IPS-18c (cell line): Measurements from ENCODE around the gene RFTN1.
A peak's percentile ranks its signal among the peaks of the same experiment; 100 is the strongest.

Source experiments
- H3K4me3 ChIP-seq: 2 replicates; pipeline ENCODE4 v1.7.0; 2013; ENCODE audit warnings: low read depth, mild to moderate bottlenecking, low read length, moderate library complexity; ENCODE audit not compliant: insufficient read depth
- H3K9me3 ChIP-seq: one replicate; pipeline ENCODE4 v1.6.1; 2013; ENCODE audit warnings: mild to moderate bottlenecking, low read length, moderate library complexity; ENCODE audit not compliant: control insufficient read depth, insufficient read depth

RFTN1 gene

GRCh38 chr3:16513141-16514020 lies at the start of gene RFTN1:
Gene RFTN1, minus strand, starts transcription at chr3:16513699. Its CDS starts 19,830 bp downstream, at chr3:16493869.
- Histone ChIP-seq H3K9me3 (no peaks in the 10 kb centered on the region), H3K4me3 (peak within 1 kb of the TSS; percentile 40)

- no peaks in the 10 kb centered on the region for H3K9me3 ChIP-seq
- no peak overlapping the region for H3K4me3 ChIP-seq
These were observed 46.3 kb upstream of the RFTN1 start for GRCh38 chr3:16559653-16560365.

GRCh38 chr3:16554126-16554525 lies 40.6 kb upstream of the RFTN1 start:
- no peaks in the 10 kb centered on the region for H3K9me3 ChIP-seq

GRCh38 chr3:16552757-16553156 lies 39.3 kb upstream of the RFTN1 start:
- Histone ChIP-seq H3K9me3 (no peaks in the 10 kb centered on the region), H3K4me3 (no peak overlapping the region)

More at GRCh38 chr3:16554126-16554525, 40.6 kb upstream of the RFTN1 start:
- no peak overlapping the region for H3K4me3 ChIP-seq

GRCh38 chr3:16551342-16551976 lies 38.0 kb upstream of the RFTN1 start:
- Histone ChIP-seq H3K9me3 (no peaks in the 10 kb centered on the region), H3K4me3 (no peak overlapping the region)

GRCh38 chr3:16550676-16551341 lies 37.3 kb upstream of the RFTN1 start:
- Histone ChIP-seq H3K4me3 (no peak overlapping the region), H3K9me3 (no peaks in the 10 kb centered on the region)

GRCh38 chr3:16550305-16550675 lies 36.8 kb upstream of the RFTN1 start:
- H3K4me3 ChIP-seq = no peak overlapping the region
- no peaks in the 10 kb centered on the region for H3K9me3 ChIP-seq

GRCh38 chr3:16548721-16549120 lies 35.2 kb upstream of the RFTN1 start:
- Histone ChIP-seq H3K9me3 (no peaks in the 10 kb centered on the region), H3K4me3 (no peak overlapping the region)

- Histone ChIP-seq H3K4me3 (no peak overlapping the region), H3K9me3 (no peaks in the 10 kb centered on the region)
These were observed 34.3 kb upstream of the RFTN1 start for GRCh38 chr3:16547561-16548357.

GRCh38 chr3:16546186-16547010 lies 32.9 kb upstream of the RFTN1 start:
- H3K4me3 ChIP-seq = no peak overlapping the region
- no peaks in the 10 kb centered on the region for H3K9me3 ChIP-seq

- no peaks in the 10 kb centered on the region for H3K9me3 ChIP-seq
- H3K4me3 ChIP-seq = no peak overlapping the region
These were observed 32.1 kb upstream of the RFTN1 start for GRCh38 chr3:16545413-16546185.

GRCh38 chr3:16543242-16543864 lies 29.9 kb upstream of the RFTN1 start:
- Histone ChIP-seq H3K9me3 (no peaks in the 10 kb centered on the region), H3K4me3 (no peak overlapping the region)

GRCh38 chr3:16538507-16538906 lies 25.0 kb upstream of the RFTN1 start:
- Histone ChIP-seq H3K4me3 (no peak overlapping the region), H3K9me3 (no peaks in the 10 kb centered on the region)

GRCh38 chr3:16536996-16537395 lies 23.5 kb upstream of the RFTN1 start:
- Histone ChIP-seq H3K4me3 (no peak overlapping the region), H3K9me3 (no peaks in the 10 kb centered on the region)

- Histone ChIP-seq H3K4me3 (no peak overlapping the region), H3K9me3 (no peaks in the 10 kb centered on the region)
These were observed 22.8 kb upstream of the RFTN1 start for GRCh38 chr3:16536344-16536663.
